HG02973 (cell line): Measurements from ENCODE around the gene KCNK6.

Source experiments
- ATAC-seq: cut with Tn5 transposase; IDR thresholded peaks from one replicate; pipeline ENCODE4 v1.9.1; 2021; ENCODE audit warnings: moderate library complexity; ENCODE audit not compliant: unreplicated experiment

The KCNK6 gene

DNA sequence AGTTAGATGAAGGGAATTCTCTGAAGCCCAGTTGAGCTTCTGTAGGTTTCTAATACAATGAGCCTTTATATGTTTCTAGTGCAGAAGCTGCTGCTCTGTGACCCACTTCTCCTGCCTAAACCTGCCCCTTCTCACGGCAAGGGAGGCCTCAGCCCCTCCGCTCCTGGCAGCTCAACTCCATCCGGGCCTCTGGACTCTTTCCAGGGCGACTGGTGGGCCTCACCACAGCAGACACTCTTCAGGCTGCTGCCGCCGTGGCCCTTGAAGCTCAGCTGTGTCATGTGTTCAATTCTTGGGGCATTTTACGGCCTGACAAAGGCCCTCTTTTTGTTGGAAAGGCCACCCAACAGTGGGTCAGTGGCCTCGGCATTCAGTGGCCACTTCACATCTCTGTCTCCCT lies 25.6 kb upstream of the KCNK6 start:
- no peak for ATAC-seq

DNA sequence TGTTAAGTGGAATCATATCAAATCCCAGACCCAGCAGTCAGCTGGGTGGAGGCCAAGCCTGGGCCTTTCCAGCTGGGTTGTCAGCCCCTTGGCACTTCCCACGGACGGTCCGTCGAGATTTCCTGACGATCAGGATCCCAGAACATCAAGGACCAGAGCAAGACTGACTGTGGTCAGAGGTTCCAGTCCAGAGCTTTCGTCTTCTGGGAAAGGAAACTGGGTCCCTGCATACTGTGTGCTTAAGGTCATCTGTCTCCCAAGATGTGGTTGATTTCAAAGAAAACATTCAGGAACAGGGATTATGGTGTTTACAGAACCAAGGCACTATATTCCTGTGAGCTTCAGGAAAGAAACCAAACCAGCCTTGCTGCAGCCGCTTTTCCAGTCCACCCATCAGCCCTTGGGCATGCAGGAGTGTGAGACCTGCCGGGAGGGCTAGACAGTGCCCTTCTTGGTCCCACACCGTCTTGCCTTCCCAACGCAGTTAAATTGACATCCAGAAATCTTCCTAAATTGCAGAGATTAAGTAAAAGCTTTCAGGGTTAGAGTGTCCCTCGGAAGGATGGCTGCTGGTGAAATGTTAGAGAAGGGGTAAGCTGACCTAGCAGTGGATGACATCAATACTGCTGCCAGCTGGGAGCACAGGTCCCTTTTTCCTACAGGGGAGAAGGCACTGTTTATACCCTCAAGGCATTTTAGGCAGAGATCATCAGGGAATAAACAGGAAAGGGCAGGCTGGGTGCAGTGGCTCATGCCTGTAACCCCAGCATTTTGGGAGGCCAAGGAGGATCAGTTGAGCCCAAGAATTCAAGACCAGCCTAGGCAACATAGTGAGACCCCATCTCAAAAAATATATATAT lies 20.6 kb upstream of the KCNK6 start:
- no peak for ATAC-seq

GRCh38 chr19:38303517-38304351 lies 15.9 kb upstream of the KCNK6 start, which contains the start of gene C19orf33:
Gene C19orf33 (plus strand): TSS chr19:38304251. CDS start chr19:38304262, 11 bp downstream.
- ATAC-seq = no peak

DNA sequence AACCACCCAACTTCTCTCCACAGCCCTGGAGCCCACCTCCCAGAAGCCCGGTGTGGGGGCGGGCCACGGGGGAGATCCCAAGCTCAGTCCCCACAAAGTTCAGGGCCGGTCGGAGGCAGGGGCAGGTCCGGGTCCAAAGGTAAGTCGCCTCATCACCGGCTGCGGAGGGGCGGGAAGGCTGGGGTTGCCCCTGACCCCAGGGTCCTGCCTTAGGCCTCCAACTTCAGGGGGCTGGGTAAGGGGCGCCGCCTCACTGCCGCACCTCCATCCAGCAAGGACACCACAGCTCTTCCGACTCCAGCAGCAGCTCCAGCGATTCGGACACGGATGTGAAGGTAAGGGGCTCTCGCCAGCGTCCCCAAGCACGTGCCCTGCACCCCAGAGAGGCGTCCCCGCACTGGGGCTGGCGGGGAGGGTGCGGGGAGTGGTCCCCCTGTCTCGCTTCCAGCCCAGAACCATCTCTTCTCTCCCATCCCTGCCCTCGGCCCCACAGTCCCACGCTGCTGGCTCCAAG lies 15.2 kb upstream of the KCNK6 start:
- ATAC-seq = no peak

DNA sequence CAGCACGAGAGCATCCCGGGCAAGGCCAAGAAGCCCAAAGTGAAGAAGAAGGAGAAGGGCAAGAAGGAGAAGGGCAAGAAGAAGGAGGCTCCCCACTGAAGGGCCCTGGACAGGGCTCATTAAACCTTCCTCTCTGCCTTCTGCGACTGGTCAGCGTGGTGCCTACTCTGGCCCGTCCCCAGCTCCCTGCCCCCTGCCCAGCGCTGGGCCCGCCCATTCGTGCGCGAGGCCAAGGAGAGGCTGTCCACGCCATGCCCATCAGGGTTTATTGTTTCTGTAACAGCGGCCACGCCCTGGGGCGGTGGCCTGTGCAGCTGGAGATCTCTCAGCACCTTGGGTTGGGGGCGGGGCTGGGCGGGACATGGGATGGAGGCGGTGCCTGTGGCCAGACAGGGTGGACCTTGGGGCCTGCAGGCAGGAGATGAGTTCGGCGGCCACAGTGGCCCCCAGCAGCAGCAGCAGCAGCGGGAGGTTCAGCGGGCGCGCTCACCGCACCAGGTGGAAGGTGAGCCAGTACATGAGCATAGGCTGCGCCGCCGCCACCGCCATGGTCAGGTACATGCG lies 14.7 kb upstream of the KCNK6 start:
- no peak for ATAC-seq

GRCh38 chr19:38306236-38306635 lies 13.4 kb upstream of the KCNK6 start:
- no peak for ATAC-seq

GRCh38 chr19:38307076-38307475 lies 12.6 kb upstream of the KCNK6 start:
- ATAC-seq = no peak

DNA sequence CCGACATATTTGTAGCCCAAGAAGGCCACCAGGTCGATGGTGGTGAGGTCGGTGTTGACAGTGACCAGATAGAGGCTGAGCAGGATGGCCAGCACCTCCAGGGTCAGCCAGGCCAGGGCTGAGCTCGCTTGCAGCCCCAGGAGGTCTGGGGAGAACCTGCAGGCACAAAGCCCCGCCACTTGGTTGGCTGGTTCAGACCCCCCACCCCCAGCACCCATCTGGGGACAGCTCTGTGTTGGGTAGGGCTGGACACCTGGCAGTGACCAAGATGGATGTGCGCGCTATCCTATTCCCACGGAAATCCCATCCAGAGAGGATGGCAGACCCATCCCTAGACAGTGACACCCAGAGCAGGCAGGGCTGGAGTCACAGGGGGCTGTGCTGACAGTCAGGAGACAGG lies 12.0 kb upstream of the KCNK6 start:
- no peak for ATAC-seq

- no peak for ATAC-seq
Observed at GRCh38 chr19:38308006-38308766, 11.5 kb upstream of the KCNK6 start.

GRCh38 chr19:38308926-38309614 lies 10.6 kb upstream of the KCNK6 start:
- no peak for ATAC-seq

GRCh38 chr19:38309615-38310278 lies 9.9 kb upstream of the KCNK6 start:
- no peak for ATAC-seq

DNA sequence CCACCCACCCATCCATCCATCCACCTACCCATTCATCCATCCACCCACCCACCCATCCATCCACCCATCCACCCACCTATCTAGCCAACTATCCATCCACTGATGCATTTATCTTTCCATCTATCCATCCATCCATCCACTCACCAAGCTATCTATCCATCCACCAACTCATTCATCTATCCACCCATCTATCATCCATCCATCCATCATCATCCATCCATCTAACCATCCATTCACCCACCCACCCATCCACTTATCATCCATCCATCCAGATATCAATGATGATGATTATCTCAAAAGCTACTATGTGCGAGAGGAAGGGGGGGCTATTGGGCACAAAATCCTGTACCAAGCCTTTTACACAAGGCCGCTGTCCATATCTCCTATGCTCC lies 9.4 kb upstream of the KCNK6 start:
- ATAC-seq = no peak

GRCh38 chr19:38310986-38311385 lies 8.7 kb upstream of the KCNK6 start:
- no peak for ATAC-seq

GRCh38 chr19:38315657-38316476 lies 3.8 kb upstream of the KCNK6 start, which contains the start of gene YIF1B:
Gene YIF1B (minus strand): TSS chr19:38315947. CDS start chr19:38315917, 30 bp downstream.
- peak; percentile 80 for ATAC-seq

GRCh38 chr19:38316477-38317067 lies 3.1 kb upstream of the KCNK6 start:
- ATAC-seq = no peak

DNA sequence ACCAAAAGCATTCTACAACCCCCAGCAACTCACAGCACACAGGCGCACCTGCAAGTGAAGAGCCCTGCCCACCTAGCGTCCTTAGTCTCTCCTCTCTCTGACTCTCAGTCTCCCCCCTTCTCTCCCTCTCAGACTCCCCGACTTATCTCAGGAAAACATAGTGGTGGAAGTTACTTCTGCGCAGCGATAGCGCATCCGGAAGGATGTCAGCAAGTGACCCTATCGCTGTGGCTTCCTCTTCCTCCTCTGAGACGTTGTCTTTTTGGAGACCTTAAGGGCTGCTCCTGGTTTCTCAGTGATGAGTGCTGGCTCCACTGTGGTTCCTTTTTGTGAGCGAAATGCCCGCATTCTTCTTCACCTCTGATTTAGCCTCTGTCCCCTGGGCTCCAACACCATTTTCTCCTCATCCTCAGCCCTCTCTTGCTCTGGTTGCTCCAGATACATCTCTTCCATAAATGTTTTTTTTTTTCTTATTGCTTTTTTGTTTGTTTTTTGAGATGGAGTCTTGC lies 2.5 kb upstream of the KCNK6 start:
- ATAC-seq = no peak

GRCh38 chr19:38318660-38319059 lies 985 bp upstream of the KCNK6 start:
- no peak for ATAC-seq

- ATAC-seq = no peak
Observed at GRCh38 chr19:38320969-38321339, 1.3 kb downstream of the KCNK6 start.
